Progenitor cell of endocrine pancreas (in vitro differentiated cells): ENCODE results near the gene EGFR. TPM values are rescaled to one million over a fixed set of nuclear protein-coding genes. Genes with fewer than 3 reads are reported as not detected.

Experiments
- DNase-seq: peaks from one replicate; pipeline ENCODE4 v3.0.0; 2021; ENCODE audit warnings: low spot score; ENCODE audit not compliant: unreplicated experiment
- H3K27ac Mint-ChIP-seq: 2 replicates; pipeline ENCODE4 v1.8.0; 2021; ENCODE audit warnings: mild to moderate bottlenecking, moderate library complexity, mixed read lengths
- H3K27me3 Mint-ChIP-seq: 2 replicates; pipeline ENCODE4 v1.8.0; 2021; ENCODE audit warnings: mixed read lengths
- H3K36me3 Mint-ChIP-seq: 2 replicates; pipeline ENCODE4 v1.8.0; 2022; ENCODE audit warnings: mixed read lengths; ENCODE audit not compliant: insufficient read depth
- H3K4me1 Mint-ChIP-seq: 2 replicates; pipeline ENCODE4 v1.8.0; 2021; ENCODE audit warnings: low read depth, mixed read lengths
- H3K4me3 Mint-ChIP-seq: 2 replicates; pipeline ENCODE4 v1.8.0; 2021; ENCODE audit warnings: low read depth, mild to moderate bottlenecking, moderate library complexity, mixed read lengths
- H3K9me3 Mint-ChIP-seq: 2 replicates; pipeline ENCODE4 v1.8.0; 2021; ENCODE audit warnings: low read depth, mixed read lengths
- total RNA-seq: library from RNA; stranded (reverse); gene quantifications from 2 replicates; pipeline ENCODE4 v1.2.1, GENCODE V29; 2021
- TF ChIP-seq, protein P1 (sequence below): fragments of 200-600 bp; sonication (generic); IDR thresholded peaks from one replicate; pipeline ENCODE4 v1.5.0; 2021; ENCODE audit warnings: antibody characterized with exemption, mild to moderate bottlenecking; ENCODE audit not compliant: unreplicated experiment

Gene EGFR
- total RNA-seq, 1 donor from 2014 or later: 43.8 TPM

- TF ChIP-seq, protein P1, sequence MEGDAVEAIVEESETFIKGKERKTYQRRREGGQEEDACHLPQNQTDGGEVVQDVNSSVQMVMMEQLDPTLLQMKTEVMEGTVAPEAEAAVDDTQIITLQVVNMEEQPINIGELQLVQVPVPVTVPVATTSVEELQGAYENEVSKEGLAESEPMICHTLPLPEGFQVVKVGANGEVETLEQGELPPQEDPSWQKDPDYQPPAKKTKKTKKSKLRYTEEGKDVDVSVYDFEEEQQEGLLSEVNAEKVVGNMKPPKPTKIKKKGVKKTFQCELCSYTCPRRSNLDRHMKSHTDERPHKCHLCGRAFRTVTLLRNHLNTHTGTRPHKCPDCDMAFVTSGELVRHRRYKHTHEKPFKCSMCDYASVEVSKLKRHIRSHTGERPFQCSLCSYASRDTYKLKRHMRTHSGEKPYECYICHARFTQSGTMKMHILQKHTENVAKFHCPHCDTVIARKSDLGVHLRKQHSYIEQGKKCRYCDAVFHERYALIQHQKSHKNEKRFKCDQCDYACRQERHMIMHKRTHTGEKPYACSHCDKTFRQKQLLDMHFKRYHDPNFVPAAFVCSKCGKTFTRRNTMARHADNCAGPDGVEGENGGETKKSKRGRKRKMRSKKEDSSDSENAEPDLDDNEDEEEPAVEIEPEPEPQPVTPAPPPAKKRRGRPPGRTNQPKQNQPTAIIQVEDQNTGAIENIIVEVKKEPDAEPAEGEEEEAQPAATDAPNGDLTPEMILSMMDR: no peak
- no peaks in the 10 kb centered on the region for H3K4me1 Mint-ChIP-seq
- H3K27ac Mint-ChIP-seq: no peak overlapping the region
- H3K9me3 Mint-ChIP-seq: no peaks in the 10 kb centered on the region
- H3K36me3 Mint-ChIP-seq: peaks cover 18% of the 10 kb centered on the region
- no peaks in the 10 kb centered on the region for H3K27me3 Mint-ChIP-seq
- DNase-seq: no peak
- H3K4me3 Mint-ChIP-seq: no peak overlapping the region
Observed at GRCh38 chr7:55156919-55157763, 138.3 kb downstream of the EGFR start.

GRCh38 chr7:55157764-55158105 is 138.9 kb downstream of the EGFR start:
- Mint-ChIP-seq H3K4me1 (no peaks in the 10 kb centered on the region), H3K27me3 (no peaks in the 10 kb centered on the region), H3K9me3 (no peaks in the 10 kb centered on the region), H3K27ac (no peak overlapping the region), H3K4me3 (no peak overlapping the region), H3K36me3 (peaks cover 18% of the 10 kb centered on the region)
- TF ChIP-seq, protein P1: no peak
- no peak for DNase-seq

DNA sequence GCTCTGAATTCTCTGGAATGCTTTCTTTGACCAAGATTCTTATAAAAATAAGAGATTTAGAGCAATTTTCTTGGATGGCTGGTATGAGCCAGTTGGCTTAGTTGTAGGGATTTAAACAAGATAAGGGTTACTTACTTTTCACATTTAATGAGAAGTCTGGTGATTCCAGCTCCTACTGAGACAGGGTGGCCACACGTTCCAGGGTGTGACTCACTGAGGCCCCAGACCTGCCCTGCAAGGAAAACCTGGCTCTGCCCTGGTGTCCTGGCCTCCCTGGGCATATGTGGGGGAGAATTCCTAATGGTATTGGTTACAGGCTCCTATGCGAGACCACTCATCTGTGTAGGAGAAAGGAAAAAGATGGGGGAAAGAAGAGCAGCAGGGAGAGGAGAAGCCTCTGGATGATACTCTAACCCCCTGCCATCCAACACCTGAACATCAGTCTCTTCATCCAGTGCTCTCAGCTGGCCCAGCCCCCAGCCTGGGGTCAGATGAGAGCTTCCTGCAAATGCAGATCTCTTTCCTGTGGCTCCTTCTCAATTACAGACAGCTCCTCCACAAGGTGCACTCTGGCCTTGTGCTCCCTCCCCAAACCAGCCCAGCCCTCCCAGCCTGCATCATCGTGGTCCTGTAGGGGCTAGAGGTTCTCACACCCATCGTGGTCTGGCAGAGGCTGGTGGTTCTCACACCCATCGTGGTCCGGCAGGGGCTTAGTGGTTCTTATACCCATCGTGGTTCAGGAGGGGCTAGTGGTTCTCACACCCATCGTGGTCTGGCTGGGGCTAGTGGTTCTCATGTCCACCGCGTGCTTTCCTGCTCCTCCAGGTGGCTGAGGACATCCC is 139.9 kb downstream of the EGFR start:
- Mint-ChIP-seq H3K4me1 (no peaks in the 10 kb centered on the region), H3K27me3 (no peaks in the 10 kb centered on the region), H3K9me3 (no peaks in the 10 kb centered on the region), H3K4me3 (no peak overlapping the region), H3K36me3 (peaks cover 18% of the 10 kb centered on the region), H3K27ac (no peak overlapping the region)
- TF ChIP-seq, protein P1: no peak
- DNase-seq: no peak

DNA sequence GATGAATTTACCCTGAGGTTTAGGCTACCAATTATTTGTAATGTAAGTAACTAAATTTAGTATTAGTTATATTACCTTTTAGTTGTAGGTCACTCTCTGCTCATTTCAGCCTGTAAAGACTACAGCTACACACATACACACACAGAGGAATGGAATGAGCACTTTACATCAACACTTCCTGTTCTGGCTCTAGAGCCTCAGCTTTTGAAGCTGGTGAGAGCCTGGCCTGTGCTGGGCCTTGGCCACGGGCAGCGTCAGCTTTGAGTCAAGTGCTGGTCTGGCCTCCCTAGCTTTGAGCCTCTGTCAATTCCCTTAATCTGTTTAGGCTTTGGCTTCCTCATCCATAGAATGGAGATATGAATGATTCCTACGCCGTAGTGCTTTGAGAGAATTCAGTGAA is 141.7 kb downstream of the EGFR start:
- Mint-ChIP-seq H3K4me1 (no peaks in the 10 kb centered on the region), H3K27ac (no peak overlapping the region), H3K4me3 (no peak overlapping the region), H3K9me3 (no peaks in the 10 kb centered on the region), H3K27me3 (no peaks in the 10 kb centered on the region), H3K36me3 (peaks cover 18% of the 10 kb centered on the region)
- TF ChIP-seq, protein P1: no peak
- DNase-seq: no peak

DNA sequence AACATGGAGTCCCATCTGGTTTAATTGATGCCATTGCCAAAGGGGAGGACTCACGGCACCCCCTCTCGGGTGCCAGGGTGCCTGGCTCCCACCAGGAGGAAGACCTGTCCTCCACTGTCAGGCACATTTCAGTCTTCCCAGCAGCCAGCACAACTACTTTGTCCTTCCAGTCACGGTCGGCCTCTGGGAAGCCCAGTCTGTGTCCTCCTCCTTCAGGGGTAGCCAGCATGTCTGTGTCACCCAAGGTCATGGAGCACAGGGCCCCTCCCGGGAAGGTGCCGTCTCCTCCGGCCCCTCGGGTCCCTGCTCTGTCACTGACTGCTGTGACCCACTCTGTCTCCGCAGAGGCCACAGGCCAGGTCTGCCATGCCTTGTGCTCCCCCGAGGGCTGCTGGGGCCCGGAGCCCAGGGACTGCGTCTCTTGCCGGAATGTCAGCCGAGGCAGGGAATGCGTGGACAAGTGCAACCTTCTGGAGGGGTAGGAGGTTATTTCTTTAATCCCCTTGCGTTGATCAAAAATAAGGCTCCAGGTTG is 142.4 kb downstream of the EGFR start:
- DNase-seq: no peak
- no peaks in the 10 kb centered on the region for H3K27me3 Mint-ChIP-seq
- H3K9me3 Mint-ChIP-seq: peaks cover under 1% of the 10 kb centered on the region
- no peak overlapping the region for H3K4me3 Mint-ChIP-seq
- H3K36me3 Mint-ChIP-seq: peaks cover 18% of the 10 kb centered on the region
- TF ChIP-seq, protein P1: no peak
- H3K27ac Mint-ChIP-seq: no peak overlapping the region
- no peaks in the 10 kb centered on the region for H3K4me1 Mint-ChIP-seq
